Prostate gland (tissue), 2 donors: ENCODE results near the gene MAIP1.

Experiments
- POLR2A ChIP-seq: fragments of 450-650 bp; IDR thresholded peaks from one replicate; pipeline ENCODE4 v1.6.1; 2016; ENCODE audit warnings: antibody characterized with exemption, mild to moderate bottlenecking
- TF ChIP-seq, protein P1 (sequence below), 4 experiments: fragments of 200-600 bp in 2 of 4; fragments of 450-650 bp in 2 of 4; sonication (generic) in 2 of 4; IDR thresholded peaks; 1 replicate in 3 of 4; 2 replicates in 1 of 4; pipeline ENCODE4 v1.5.1; 2016 to 2019; ENCODE audit warnings: antibody characterized with exemption in 4 of 4, mild to moderate bottlenecking in 2 of 4, moderate library complexity in 2 of 4

DNA sequence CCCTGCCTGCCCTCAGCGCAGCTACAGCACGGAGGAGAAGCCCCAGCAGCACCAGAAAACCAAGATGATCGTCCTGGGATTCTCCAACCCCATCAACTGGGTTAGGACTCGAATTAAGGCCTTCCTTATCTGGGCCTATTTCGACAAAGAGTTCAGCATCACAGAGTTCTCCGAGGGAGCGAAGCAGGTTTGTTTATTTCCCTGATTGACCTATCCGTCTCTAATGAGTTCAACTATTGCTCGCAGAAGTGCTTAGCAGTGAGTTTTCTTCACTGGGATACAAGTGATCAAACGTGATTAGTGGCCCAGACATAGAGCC lies 639 bp downstream of the MAIP1 start:
- no peak for TF ChIP-seq POLR2A
- TF ChIP-seq, protein P1, sequence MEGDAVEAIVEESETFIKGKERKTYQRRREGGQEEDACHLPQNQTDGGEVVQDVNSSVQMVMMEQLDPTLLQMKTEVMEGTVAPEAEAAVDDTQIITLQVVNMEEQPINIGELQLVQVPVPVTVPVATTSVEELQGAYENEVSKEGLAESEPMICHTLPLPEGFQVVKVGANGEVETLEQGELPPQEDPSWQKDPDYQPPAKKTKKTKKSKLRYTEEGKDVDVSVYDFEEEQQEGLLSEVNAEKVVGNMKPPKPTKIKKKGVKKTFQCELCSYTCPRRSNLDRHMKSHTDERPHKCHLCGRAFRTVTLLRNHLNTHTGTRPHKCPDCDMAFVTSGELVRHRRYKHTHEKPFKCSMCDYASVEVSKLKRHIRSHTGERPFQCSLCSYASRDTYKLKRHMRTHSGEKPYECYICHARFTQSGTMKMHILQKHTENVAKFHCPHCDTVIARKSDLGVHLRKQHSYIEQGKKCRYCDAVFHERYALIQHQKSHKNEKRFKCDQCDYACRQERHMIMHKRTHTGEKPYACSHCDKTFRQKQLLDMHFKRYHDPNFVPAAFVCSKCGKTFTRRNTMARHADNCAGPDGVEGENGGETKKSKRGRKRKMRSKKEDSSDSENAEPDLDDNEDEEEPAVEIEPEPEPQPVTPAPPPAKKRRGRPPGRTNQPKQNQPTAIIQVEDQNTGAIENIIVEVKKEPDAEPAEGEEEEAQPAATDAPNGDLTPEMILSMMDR (IDR thresholded peaks at IDR 0.05): no peak
